Activated B cell treated with CpG ODN at 0.5 μM for 24 hours (primary cell): Measurements from ENCODE around the gene PLEKHM3. TPM values are rescaled to one million over a fixed set of nuclear protein-coding genes. Genes with fewer than 3 reads are reported as not detected.

Experiments used
- ATAC-seq: fragments of 200-7000 bp; cut with Tn5 transposase; one replicate; pipeline ENCODE4 v1.10.0; 2021; ENCODE audit warnings: low read depth, mild to moderate bottlenecking, moderate library complexity
- CTCF ChIA-PET: fragments of 350-600 bp; sonication (Branson Sonifier 250); formaldehyde crosslinking; loops from one replicate; lab custom pipeline; 2021; ENCODE audit warnings: antibody characterized with exemption; lab: Charles Lee
- POLR2A ChIA-PET: fragments of 350-600 bp; sonication (Branson Sonifier 250); formaldehyde crosslinking; loops from one replicate; lab custom pipeline; 2021; ENCODE audit warnings: antibody characterized with exemption; lab: Charles Lee
- DNase-seq: peaks from one replicate; pipeline ENCODE4 v3.0.0; 2022
- H3K27ac Mint-ChIP-seq: one replicate; pipeline ENCODE4 v1.8.0; 2020; ENCODE audit warnings: mixed read lengths
- H3K27me3 Mint-ChIP-seq: one replicate; pipeline ENCODE4 v1.8.0; 2021; ENCODE audit warnings: mixed read lengths
- H3K36me3 Mint-ChIP-seq: one replicate; pipeline ENCODE4 v1.8.0; 2021; ENCODE audit warnings: low read depth, mixed read lengths
- H3K4me1 Mint-ChIP-seq: one replicate; pipeline ENCODE4 v1.8.0; 2021; ENCODE audit warnings: mixed read lengths
- H3K4me3 Mint-ChIP-seq: one replicate; pipeline ENCODE4 v1.8.0; 2020; ENCODE audit warnings: mild to moderate bottlenecking, mixed read lengths
- H3K9me3 Mint-ChIP-seq: one replicate; pipeline ENCODE4 v1.8.0; 2020; ENCODE audit warnings: mixed read lengths
- intact Hi-C: fragments of 100-400 bp; cut with micrococcal nuclease; formaldehyde crosslinking; loops from one replicate; pipeline ENCODE4 v1.15.1; 2024
- total RNA-seq: library from RNA; stranded (reverse); gene quantifications from 2 replicates; pipeline ENCODE4 v1.2.3, GENCODE V29; 2022
- TF ChIP-seq, protein P1 (sequence below): fragments of 200-600 bp; IDR thresholded peaks from one replicate; pipeline ENCODE4 v1.8.0; 2022; ENCODE audit warnings: antibody characterized with exemption, mild to moderate bottlenecking

PLEKHM3 gene
- total RNA-seq, 1 donor from 2014 or later: 12.0 TPM

DNA sequence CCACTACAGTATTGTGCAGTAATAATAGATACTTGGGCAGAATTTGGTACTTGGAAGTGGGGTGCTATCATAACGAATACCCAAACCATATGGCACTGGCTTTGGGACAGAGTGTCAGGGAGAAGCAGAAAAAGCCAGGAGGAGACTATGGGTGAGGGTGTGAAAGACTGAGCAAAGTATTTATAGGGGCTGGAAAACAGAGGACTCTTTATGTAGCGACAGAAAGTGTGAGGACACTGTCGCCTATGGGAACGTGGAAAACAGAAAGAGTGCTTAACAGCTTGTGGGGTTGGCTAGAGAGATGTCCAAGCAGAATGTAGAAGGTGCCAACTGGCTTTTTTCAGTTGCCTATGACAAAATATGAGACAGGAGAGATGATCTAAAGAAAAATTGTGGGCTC, 40.7 kb upstream of the PLEKHM3 start:
- no peaks in the 10 kb centered on the region for H3K36me3 Mint-ChIP-seq

DNA sequence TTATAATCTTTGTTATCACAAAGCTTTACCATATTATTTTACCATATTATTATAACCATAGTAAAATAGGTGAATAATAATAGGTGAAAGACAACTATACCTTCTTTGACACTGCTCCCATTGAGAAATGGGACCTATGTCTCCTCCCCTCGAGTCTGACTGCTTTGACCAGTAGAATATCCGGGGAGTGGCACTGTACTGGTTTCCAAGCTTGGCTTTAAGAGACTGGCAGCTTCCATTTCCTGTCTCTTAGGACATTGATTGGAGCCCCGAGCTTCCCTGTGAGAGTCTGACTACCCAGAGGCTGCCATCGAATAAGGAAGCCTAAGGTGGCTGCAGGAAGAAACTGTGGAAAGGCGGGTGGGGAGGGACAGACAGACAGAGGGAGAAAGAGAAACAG, 40.1 kb upstream of the PLEKHM3 start:
- Mint-ChIP-seq H3K4me1 (peaks cover 6% of the 10 kb centered on the region), H3K36me3 (no peaks in the 10 kb centered on the region), H3K27ac (no peak overlapping the region), H3K9me3 (no peaks in the 10 kb centered on the region), H3K27me3 (peaks cover 4% of the 10 kb centered on the region), H3K4me3 (no peak overlapping the region)
- intact Hi-C loops: no loop called here
- POLR2A ChIA-PET: no interaction called here
- ATAC-seq: no peak
- CTCF ChIA-PET: interaction anchor here (0.8 kb wide), 1 partner anchor 320 kb away, joined by 3 read pairs; no protein-coding TSS in a partner anchor
- DNase-seq: no peak
- TF ChIP-seq, protein P1, sequence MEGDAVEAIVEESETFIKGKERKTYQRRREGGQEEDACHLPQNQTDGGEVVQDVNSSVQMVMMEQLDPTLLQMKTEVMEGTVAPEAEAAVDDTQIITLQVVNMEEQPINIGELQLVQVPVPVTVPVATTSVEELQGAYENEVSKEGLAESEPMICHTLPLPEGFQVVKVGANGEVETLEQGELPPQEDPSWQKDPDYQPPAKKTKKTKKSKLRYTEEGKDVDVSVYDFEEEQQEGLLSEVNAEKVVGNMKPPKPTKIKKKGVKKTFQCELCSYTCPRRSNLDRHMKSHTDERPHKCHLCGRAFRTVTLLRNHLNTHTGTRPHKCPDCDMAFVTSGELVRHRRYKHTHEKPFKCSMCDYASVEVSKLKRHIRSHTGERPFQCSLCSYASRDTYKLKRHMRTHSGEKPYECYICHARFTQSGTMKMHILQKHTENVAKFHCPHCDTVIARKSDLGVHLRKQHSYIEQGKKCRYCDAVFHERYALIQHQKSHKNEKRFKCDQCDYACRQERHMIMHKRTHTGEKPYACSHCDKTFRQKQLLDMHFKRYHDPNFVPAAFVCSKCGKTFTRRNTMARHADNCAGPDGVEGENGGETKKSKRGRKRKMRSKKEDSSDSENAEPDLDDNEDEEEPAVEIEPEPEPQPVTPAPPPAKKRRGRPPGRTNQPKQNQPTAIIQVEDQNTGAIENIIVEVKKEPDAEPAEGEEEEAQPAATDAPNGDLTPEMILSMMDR: no peak

More for the DNA sequence above, 40.7 kb upstream of the PLEKHM3 start:
- Mint-ChIP-seq H3K9me3 (no peaks in the 10 kb centered on the region), H3K4me1 (peaks cover 6% of the 10 kb centered on the region), H3K27me3 (peaks cover 4% of the 10 kb centered on the region), H3K4me3 (no peak overlapping the region), H3K27ac (no peak overlapping the region)
- ChIA-PET CTCF (no interaction called here), POLR2A (no interaction called here)
- no peak for ATAC-seq
- TF ChIP-seq, protein P1: no peak
- no peak for DNase-seq
- intact Hi-C loops: no loop called here

DNA sequence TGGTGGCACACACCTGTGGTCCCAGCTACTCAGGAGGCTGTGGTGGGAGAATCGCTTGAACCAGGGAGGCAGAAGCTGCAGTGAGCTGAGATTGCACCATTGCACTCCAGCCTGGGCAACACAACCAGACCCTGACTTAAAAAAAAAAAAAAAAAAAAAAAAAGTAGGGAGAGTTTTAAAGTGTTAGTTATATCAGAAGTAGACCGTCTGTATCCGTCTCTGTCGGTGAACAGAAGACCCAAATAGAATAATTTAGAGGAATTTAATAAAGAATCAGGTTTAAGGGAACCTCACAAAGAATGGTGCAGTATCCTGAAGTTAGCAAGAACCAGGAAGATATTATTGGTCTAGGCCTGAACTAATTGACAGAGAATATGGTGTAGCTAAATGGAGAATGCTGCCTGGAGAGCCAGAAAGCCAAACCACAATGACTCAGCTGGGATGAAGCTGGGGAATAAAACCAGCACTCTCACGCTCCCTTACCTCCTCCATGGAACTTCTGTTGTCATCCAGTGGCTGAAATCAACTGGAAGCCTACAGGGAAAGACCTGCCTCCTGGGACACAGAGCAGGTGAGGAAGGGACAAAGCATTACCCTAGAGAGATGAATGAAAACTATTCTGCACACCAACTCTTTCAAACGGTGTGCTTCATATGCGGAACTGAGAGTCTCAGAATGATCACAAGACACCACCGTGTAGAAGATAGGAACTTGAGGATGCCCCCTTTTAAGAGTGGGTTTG, 39.1 kb upstream of the PLEKHM3 start:
- Mint-ChIP-seq H3K27me3 (peaks cover 4% of the 10 kb centered on the region), H3K9me3 (no peaks in the 10 kb centered on the region), H3K27ac (no peak overlapping the region), H3K4me3 (no peak overlapping the region), H3K4me1 (peaks cover 6% of the 10 kb centered on the region), H3K36me3 (no peaks in the 10 kb centered on the region)
- ChIA-PET CTCF (interaction anchor here (1.0 kb wide), 1 partner anchor 318 kb away, joined by 3 read pairs; no protein-coding TSS in a partner anchor), POLR2A (interaction anchor here (0.7 to 1.2 kb wide), 2 partner anchors 324 to 439 kb away, joined by 3 to 5 read pairs; partner anchors contain the start of gene METTL21A)
- TF ChIP-seq, protein P1: no peak
- ATAC-seq (peak; percentile 71), DNase-seq (no peak)
- intact Hi-C loops: no loop called here

DNA sequence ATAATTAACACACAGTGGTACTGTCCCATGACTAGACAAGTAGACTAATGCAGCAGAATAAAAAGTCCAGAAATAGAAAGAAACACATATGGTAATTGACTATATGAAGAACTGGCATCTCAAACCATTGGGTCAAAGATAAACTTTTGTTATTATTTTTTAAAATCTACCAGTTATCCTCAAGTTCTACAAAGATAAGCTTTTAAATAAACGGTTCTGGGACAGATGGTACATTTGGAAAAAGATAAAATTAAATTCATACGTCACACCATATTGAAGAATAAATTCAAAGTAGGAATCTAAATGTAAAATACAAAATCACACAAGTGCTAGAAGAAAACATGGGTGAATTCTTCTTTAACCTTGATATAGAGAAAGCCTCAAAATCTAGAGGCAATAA, 37.6 kb upstream of the PLEKHM3 start:
- no peak for DNase-seq
- Mint-ChIP-seq H3K27ac (no peak overlapping the region), H3K4me3 (no peak overlapping the region), H3K36me3 (no peaks in the 10 kb centered on the region), H3K27me3 (peaks cover 4% of the 10 kb centered on the region), H3K9me3 (no peaks in the 10 kb centered on the region), H3K4me1 (peaks cover 6% of the 10 kb centered on the region)
- intact Hi-C loops: no loop called here
- ATAC-seq: no peak
- ChIA-PET POLR2A (no interaction called here), CTCF (interaction anchor here (1.3 kb wide), 1 partner anchor 317 kb away, joined by 3 read pairs; no protein-coding TSS in a partner anchor)
- TF ChIP-seq, protein P1: no peak

DNA sequence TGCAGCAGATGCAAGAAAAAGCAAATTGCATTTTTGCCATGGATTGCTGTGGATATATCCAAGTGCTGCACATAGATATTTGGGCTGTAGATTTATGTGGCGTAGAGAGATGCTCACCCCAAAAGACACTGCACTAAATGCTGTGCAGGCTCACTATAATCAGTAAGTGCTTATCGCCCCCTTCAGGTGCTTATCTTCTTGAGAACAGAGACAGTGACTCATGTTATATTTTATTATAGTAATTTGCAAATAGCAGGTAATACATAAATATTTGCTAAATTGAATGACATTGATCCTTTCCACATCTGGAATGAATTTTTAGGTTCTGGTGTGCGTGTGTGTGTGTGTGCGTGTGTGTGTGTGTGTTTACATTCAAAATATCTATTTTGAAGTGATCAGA, 36.8 kb upstream of the PLEKHM3 start:
- H3K27ac Mint-ChIP-seq: no peak overlapping the region

More for the DNA sequence above, 36.8 kb upstream of the PLEKHM3 start:
- intact Hi-C loops: no loop called here
- ATAC-seq (no peak), DNase-seq (no peak)
- CTCF ChIA-PET: no interaction called here
- POLR2A ChIA-PET: no interaction called here
- Mint-ChIP-seq H3K27me3 (peaks cover 6% of the 10 kb centered on the region), H3K4me1 (peaks cover 6% of the 10 kb centered on the region), H3K4me3 (no peak overlapping the region), H3K9me3 (no peaks in the 10 kb centered on the region), H3K36me3 (no peaks in the 10 kb centered on the region)
- TF ChIP-seq, protein P1: no peak
